DOHH2 (cell line): ENCODE results near the gene PLPPR3.

Experiments used
- H3F3A ChIP-seq: fragments of 200-600 bp; sonication (generic), shearing (Covaris generic); 2 replicates; pipeline ENCODE4 v1.6.0; 2016; ENCODE audit warnings: antibody characterized with exemption, mild to moderate bottlenecking; ENCODE audit not compliant: control insufficient read depth, insufficient read depth
- H3K27ac ChIP-seq: fragments of 200-600 bp; sonication (generic); 2 replicates; pipeline ENCODE4 v1.5.1; 2014; ENCODE audit warnings: low read depth, mild to moderate bottlenecking, low read length, moderate library complexity
- H3K27me3 ChIP-seq: fragments of 200-600 bp; sonication (generic); 2 replicates; pipeline ENCODE4 v1.6.1; 2014; ENCODE audit warnings: mild to moderate bottlenecking, low read length, mixed read lengths; ENCODE audit not compliant: control insufficient read depth
- H3K36me3 ChIP-seq: fragments of 200-600 bp; sonication (generic); 2 replicates; pipeline ENCODE4 v1.6.1; 2014; ENCODE audit warnings: mild to moderate bottlenecking, low read length, moderate library complexity, mixed read lengths; ENCODE audit not compliant: control insufficient read depth
- H3K4me1 ChIP-seq: fragments of 200-600 bp; sonication (generic); 2 replicates; pipeline ENCODE4 v1.6.1; 2014; ENCODE audit warnings: mild to moderate bottlenecking, low read length, mixed read lengths; ENCODE audit not compliant: control insufficient read depth
- H3K4me2 ChIP-seq: fragments of 200-600 bp; sonication (generic); 2 replicates; pipeline ENCODE4 v1.6.0; 2014; ENCODE audit warnings: mild to moderate bottlenecking, low read length, moderate library complexity
- H3K4me3 ChIP-seq: fragments of 200-600 bp; sonication (generic); 2 replicates; pipeline ENCODE4 v1.5.1; 2014; ENCODE audit warnings: mild to moderate bottlenecking, low read length, mixed read lengths
- H3K79me2 ChIP-seq: fragments of 200-600 bp; sonication (generic); 2 replicates; pipeline ENCODE4 v1.6.1; 2014; ENCODE audit warnings: mild to moderate bottlenecking, low read length, mixed read lengths; ENCODE audit not compliant: control insufficient read depth
- H3K9me2 ChIP-seq: fragments of 200-600 bp; sonication (generic); replicated peaks from 2 replicates; pipeline ENCODE4 v1.6.1; 2014; ENCODE audit warnings: mild to moderate bottlenecking, low read length, mixed read lengths; ENCODE audit not compliant: control insufficient read depth
- H3K9me3 ChIP-seq: fragments of 200-600 bp; sonication (generic); 2 replicates; pipeline ENCODE4 v1.6.1; 2014; ENCODE audit warnings: antibody characterized with exemption, low read length, mixed read lengths; ENCODE audit not compliant: control insufficient read depth, insufficient read depth
- H4K20me1 ChIP-seq: fragments of 200-600 bp; sonication (generic); 2 replicates; pipeline ENCODE4 v1.6.0; 2014; ENCODE audit warnings: low read depth, mild to moderate bottlenecking, antibody characterized with exemption, low read length, moderate library complexity; ENCODE audit not compliant: control insufficient read depth, insufficient read depth
- CTCF ChIP-seq: fragments of 200-600 bp; sonication (generic); IDR thresholded peaks from one replicate; pipeline ENCODE4 v1.5.1; 2014; ENCODE audit warnings: antibody characterized with exemption, mild to moderate bottlenecking, low read depth, low read length; ENCODE audit not compliant: poor library complexity, severe bottlenecking
- EZH2phosphoT487 ChIP-seq: fragments of 200-600 bp; sonication (generic); IDR thresholded peaks from 2 replicates; pipeline ENCODE4 v1.6.1; 2017; ENCODE audit warnings: borderline replicate concordance, mild to moderate bottlenecking, antibody characterized with exemption, low read length, moderate library complexity, mixed read lengths

The PLPPR3 gene, protein sequence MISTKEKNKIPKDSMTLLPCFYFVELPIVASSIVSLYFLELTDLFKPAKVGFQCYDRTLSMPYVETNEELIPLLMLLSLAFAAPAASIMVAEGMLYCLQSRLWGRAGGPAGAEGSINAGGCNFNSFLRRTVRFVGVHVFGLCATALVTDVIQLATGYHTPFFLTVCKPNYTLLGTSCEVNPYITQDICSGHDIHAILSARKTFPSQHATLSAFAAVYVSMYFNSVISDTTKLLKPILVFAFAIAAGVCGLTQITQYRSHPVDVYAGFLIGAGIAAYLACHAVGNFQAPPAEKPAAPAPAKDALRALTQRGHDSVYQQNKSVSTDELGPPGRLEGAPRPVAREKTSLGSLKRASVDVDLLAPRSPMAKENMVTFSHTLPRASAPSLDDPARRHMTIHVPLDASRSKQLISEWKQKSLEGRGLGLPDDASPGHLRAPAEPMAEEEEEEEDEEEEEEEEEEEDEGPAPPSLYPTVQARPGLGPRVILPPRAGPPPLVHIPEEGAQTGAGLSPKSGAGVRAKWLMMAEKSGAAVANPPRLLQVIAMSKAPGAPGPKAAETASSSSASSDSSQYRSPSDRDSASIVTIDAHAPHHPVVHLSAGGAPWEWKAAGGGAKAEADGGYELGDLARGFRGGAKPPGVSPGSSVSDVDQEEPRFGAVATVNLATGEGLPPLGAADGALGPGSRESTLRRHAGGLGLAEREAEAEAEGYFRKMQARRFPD

DNA sequence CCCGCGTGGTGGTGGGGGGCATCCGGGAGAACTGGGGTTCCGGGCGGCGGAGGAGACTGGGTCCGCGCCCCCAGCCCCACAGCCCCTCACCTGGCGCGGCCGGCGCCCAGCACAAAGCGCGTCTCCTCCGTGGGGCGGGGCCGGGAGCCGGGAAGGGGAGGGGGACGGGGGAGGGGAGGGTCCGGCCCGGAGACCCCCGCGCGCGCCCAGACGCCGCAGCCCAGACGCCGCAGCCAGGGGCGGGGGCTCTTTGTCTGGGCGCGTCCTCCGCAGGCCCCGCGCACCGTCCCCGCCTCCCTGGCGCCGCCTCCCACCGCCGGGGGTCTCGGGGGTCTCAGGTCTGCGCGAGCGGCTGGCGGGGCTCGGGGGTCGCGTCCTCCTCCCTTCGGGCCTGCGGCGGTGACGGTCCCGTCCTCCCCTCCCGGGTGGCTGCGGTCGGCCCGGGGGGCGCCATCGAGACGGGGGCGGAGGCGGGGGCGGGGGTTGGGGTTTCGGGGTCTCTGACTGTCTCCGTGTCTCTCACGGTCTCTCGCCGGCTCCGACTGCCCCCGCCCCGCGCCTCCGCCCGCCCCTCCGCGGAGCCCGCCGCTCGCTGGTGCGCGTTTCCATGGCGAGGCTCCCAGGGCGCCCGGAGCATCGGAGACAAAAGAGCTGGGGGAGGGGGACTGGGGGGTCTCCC is at the start of gene PLPPR3:
Gene PLPPR3 (minus strand): TSS at position 131 of the 679 bp plus-strand sequence. CDS start 396 bp downstream, outside the sequence.
- no peaks in the 10 kb centered on the region for H3K4me1 ChIP-seq
- 0 out of 2 replicates have a peak, but pooled peaks cover 2% of the 10 kb centered on the region for H3F3A ChIP-seq
- no peaks in the 10 kb centered on the region for H3K79me2 ChIP-seq
- TF ChIP-seq CTCF (no peak), EZH2phosphoT487 (no peak)
- no peak within 1 kb of the TSS for H3K4me3 ChIP-seq
- H3K36me3 ChIP-seq = no peaks in the 10 kb centered on the region
- no peaks in the 10 kb centered on the region for H3K9me2 ChIP-seq
- no peaks in the 10 kb centered on the region for H3K9me3 ChIP-seq
- H3K27ac ChIP-seq = no peak within 1 kb of the TSS
- no peaks in the 10 kb centered on the region for H4K20me1 ChIP-seq
- H3K4me2 ChIP-seq = no peak within 1 kb of the TSS
- H3K27me3 ChIP-seq = no peaks in the 10 kb centered on the region

- Histone ChIP-seq H3K36me3 (no peaks in the 10 kb centered on the region), H3K27me3 (no peaks in the 10 kb centered on the region)
- TF ChIP-seq CTCF = no peak
- no peak for TF ChIP-seq EZH2phosphoT487
Measured at GRCh38 chr19:870963-871401, 49.2 kb upstream of the PLPPR3 start.

DNA sequence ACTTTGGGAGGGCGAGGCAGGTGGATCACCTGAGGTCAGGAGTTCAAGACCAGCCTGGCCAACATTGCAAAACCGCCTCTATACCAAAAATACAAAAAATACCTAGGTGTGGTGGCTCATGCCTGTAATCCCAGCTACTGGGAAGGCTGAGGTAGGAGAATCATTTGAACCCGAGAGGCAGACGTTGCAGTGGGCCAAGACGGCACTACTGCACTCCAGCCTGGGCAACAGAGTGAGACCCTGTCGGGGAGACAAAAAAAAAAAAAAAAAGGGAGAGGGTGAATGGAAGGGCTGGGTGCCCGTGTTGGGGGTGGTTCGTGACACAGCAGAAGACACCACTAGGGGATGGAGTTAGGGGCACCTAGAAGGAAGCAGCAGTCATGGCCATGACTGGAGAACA is 48.6 kb upstream of the PLPPR3 start:
- H3K79me2 ChIP-seq = no peaks in the 10 kb centered on the region
- H3K4me2 ChIP-seq = no peak overlapping the region
- peaks cover 9% of the 10 kb centered on the region for H3K4me1 ChIP-seq
- no peak overlapping the region for H3K4me3 ChIP-seq
- H3K36me3 ChIP-seq = no peaks in the 10 kb centered on the region
- no peaks in the 10 kb centered on the region for H3K9me3 ChIP-seq
- no peak overlapping the region for H3K27ac ChIP-seq
- no peaks in the 10 kb centered on the region for H3K27me3 ChIP-seq
- H3K9me2 ChIP-seq = no peaks in the 10 kb centered on the region
- peaks cover 5% of the 10 kb centered on the region for H4K20me1 ChIP-seq
- H3F3A ChIP-seq = peaks cover 5% of the 10 kb centered on the region; the same call in 1 of the 2 replicates
- TF ChIP-seq CTCF (no peak), EZH2phosphoT487 (no peak)

More at GRCh38 chr19:870963-871401, 49.2 kb upstream of the PLPPR3 start:
- H3K4me1 ChIP-seq = peaks cover 9% of the 10 kb centered on the region
- H3K27ac ChIP-seq = no peak overlapping the region
- H3K9me2 ChIP-seq = no peaks in the 10 kb centered on the region
- no peaks in the 10 kb centered on the region for H3K9me3 ChIP-seq
- no peak overlapping the region for H3K4me3 ChIP-seq
- H3F3A ChIP-seq = peaks cover 5% of the 10 kb centered on the region; the same call in 1 of the 2 replicates
- H3K4me2 ChIP-seq = no peak overlapping the region
- peaks cover 5% of the 10 kb centered on the region for H4K20me1 ChIP-seq
- H3K79me2 ChIP-seq = no peaks in the 10 kb centered on the region
